ENCODE measurements around the gene ROBO4. TPM values are rescaled to one million over a fixed set of nuclear protein-coding genes. Genes with fewer than 3 reads are reported as not detected.

ROBO4 gene
- total RNA-seq, 1 experiment from 2014 or later = not detected

DNA sequence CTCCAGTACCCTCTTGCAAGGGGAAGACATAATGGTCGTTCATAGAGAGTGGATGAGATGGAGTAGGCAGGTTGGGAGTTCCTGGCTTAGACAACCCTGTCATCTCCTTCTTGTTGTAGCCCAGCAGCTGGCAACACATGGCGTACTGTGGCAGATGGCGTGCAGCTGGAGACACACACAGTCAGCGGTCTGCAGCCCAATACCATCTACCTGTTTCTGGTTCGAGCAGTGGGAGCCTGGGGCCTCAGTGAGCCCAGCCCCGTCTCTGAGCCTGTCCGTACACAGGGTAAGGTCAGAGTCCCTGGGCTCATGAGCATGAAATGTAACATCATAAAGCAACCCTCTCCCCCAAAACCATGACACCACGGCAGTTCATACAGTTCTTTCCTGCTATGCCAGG lies 23.7 kb downstream of the ROBO4 start (continued):
- TF ChIP-seq ZNF274 (IDR thresholded peaks at IDR 0.05; ENCODE audit: low read depth, low read length) (no peak), TCF7L2 (IDR thresholded peaks at IDR 0.05; ENCODE audit: borderline replicate concordance, extremely low read depth, insufficient read depth, insufficient read length) (no peak), MAX (IDR thresholded peaks at IDR 0.05) (no peak)

GRCh38 chr11:124872741-124873140 lies 24.9 kb downstream of the ROBO4 start:
- Histone ChIP-seq H3K27ac (ENCODE audit: low read depth, low read length) (no peak overlapping the region), H3K36me3 (ENCODE audit: control insufficient read depth in 1 of 2, insufficient read depth in 2 of 2, low read length in 2 of 2) (no peaks in the 10 kb centered on the region), H3K4me1 (ENCODE audit: control insufficient read depth in 1 of 2, insufficient read depth in 2 of 2, low read length in 2 of 2) (peaks cover 12 to 23% of the 10 kb centered on the region in 2 experiments), H3K79me2 (ENCODE audit: insufficient read depth, low read length) (no peaks in the 10 kb centered on the region), H3K4me2 (ENCODE audit: low read length) (no peak overlapping the region), H3K27me3 (ENCODE audit: insufficient read depth, low read length) (peaks cover 9% of the 10 kb centered on the region; the same call in 1 of the 2 replicates), H3K9me2 (ENCODE audit: insufficient read depth) (no peaks in the 10 kb centered on the region), H3K9me3 (ENCODE audit: control insufficient read depth in 1 of 2, insufficient read depth in 1 of 2, low read depth in 1 of 2, low read length in 2 of 2) (no peaks in the 10 kb centered on the region), H2AFZ (ENCODE audit: low read depth, low read length, poor library complexity, severe bottlenecking) (no peak overlapping the region), H3K9ac (ENCODE audit: low read length) (no peak overlapping the region), H3K4me3 (replicated peaks in 1 of 2; ENCODE audit: low read depth in 1 of 2, low read length in 2 of 2) (no peak overlapping the region), H4K20me1 (ENCODE audit: insufficient read depth) (no peaks in the 10 kb centered on the region)
- TF ChIP-seq YY1 (IDR thresholded peaks at IDR 0.05; ENCODE audit: extremely low read depth, insufficient replicate concordance, low read depth, low read length) = no peak
- TF ChIP-seq ZNF274 (IDR thresholded peaks at IDR 0.05; ENCODE audit: low read depth, low read length) = no peak
- TF ChIP-seq CBX3 (IDR thresholded peaks at IDR 0.05; ENCODE audit: low read depth) = no peak
- no peak for TF ChIP-seq ATF3 (IDR thresholded peaks at IDR 0.05)
- no peak for TF ChIP-seq POLR2A (IDR thresholded peaks at IDR 0.05; ENCODE audit: borderline replicate concordance, extremely low read depth, insufficient read depth, insufficient read length)
- no peak for TF ChIP-seq FOSL1 (IDR thresholded peaks at IDR 0.05; ENCODE audit: low read depth)
- TF ChIP-seq EZH2phosphoT487 (IDR thresholded peaks at IDR 0.05; ENCODE audit: borderline replicate concordance) = no peak
- TF ChIP-seq SRF (IDR thresholded peaks at IDR 0.05; ENCODE audit: low read depth) = no peak
- BruUV-seq (replicated peaks) = no TSS peak
- intact Hi-C loops (cut with micrococcal nuclease) = no loop called here
- ChIA-PET CTCF (no interaction called here), RAD21 (ENCODE audit: low non-redundant PET in 1 of 2, low total read pairs in 2 of 2, uncharacterized antibody in 2 of 2, unreplicated experiment in 2 of 2) (no interaction called here), POLR2A (no interaction called here)
- ATAC-seq = no peak
- DNase-seq (ENCODE audit: low read depth, low spot score) = no peak

Measured in HCT116 (cell line).